DMS79 treated with DMSO at 0.1 percent for 48 hours (cell line): ENCODE results near the gene NUDT9.
A peak's percentile ranks its signal among the peaks of the same experiment; 100 is the strongest.
"Not testable (repeated sequence)": the region's sequence is repeated elsewhere in the genome, so short reads cannot be mapped to it uniquely, and the experiment has no call there.

ENCODE experiments used
- DNase-seq: peaks from one replicate; lab custom pipeline; 2025; lab: John Stamatoyannopoulos, UW

The NUDT9 gene

GRCh38 chr4:87422104-87423052, at the start of gene NUDT9:
NUDT9 (plus strand) TSS chr4:87422573; CDS start chr4:87422906, 333 bp downstream.
- DNase-seq, result peak; percentile 89

GRCh38 chr4:87375719-87376291, 46.6 kb upstream of the NUDT9 start:
- DNase-seq, result peak; percentile 1

- no peak for DNase-seq
Measured at GRCh38 chr4:87377816-87378215, 44.6 kb upstream of the NUDT9 start.

- DNase-seq, result no peak
Measured at GRCh38 chr4:87382116-87382515, 40.3 kb upstream of the NUDT9 start.

- DNase-seq, result no peak
Measured at GRCh38 chr4:87382931-87383330, 39.4 kb upstream of the NUDT9 start.

- not testable (repeated sequence) for DNase-seq
Measured at GRCh38 chr4:87384466-87385132, 37.8 kb upstream of the NUDT9 start.

GRCh38 chr4:87387237-87387636, 35.1 kb upstream of the NUDT9 start:
- DNase-seq, result no peak

- no peak for DNase-seq
Measured at GRCh38 chr4:87388901-87389300, 33.5 kb upstream of the NUDT9 start.

- peak; percentile 40 for DNase-seq
Measured at GRCh38 chr4:87390055-87390454, 32.3 kb upstream of the NUDT9 start.

- peak; percentile 52 for DNase-seq
Measured at GRCh38 chr4:87390551-87390890, 31.9 kb upstream of the NUDT9 start.

GRCh38 chr4:87390891-87391575, 31.3 kb upstream of the NUDT9 start, which contains the start of gene HSD17B11:
HSD17B11 (minus strand) TSS chr4:87391188; CDS start chr4:87391070, 118 bp downstream.
- DNase-seq, result peak; percentile 91

GRCh38 chr4:87391576-87392054, 30.8 kb upstream of the NUDT9 start:
- no peak for DNase-seq

- DNase-seq, result no peak
Measured at GRCh38 chr4:87392183-87392582, 30.2 kb upstream of the NUDT9 start.

- DNase-seq, result not testable (repeated sequence)
Measured at GRCh38 chr4:87395073-87395472, 27.3 kb upstream of the NUDT9 start.

- not testable (repeated sequence) for DNase-seq
Measured at GRCh38 chr4:87395851-87396250, 26.5 kb upstream of the NUDT9 start.

GRCh38 chr4:87399148-87399547, 23.2 kb upstream of the NUDT9 start:
- DNase-seq, result no peak

- DNase-seq, result no peak
Measured at GRCh38 chr4:87399954-87400353, 22.4 kb upstream of the NUDT9 start.

GRCh38 chr4:87403732-87404131, 18.6 kb upstream of the NUDT9 start:
- not testable (repeated sequence) for DNase-seq

GRCh38 chr4:87405211-87405820, 17.1 kb upstream of the NUDT9 start:
- no peak for DNase-seq

GRCh38 chr4:87406462-87406861, 15.9 kb upstream of the NUDT9 start:
- no peak for DNase-seq

- DNase-seq, result not testable (repeated sequence)
Measured at GRCh38 chr4:87406902-87407301, 15.5 kb upstream of the NUDT9 start.
